PC-9 (cell line): ENCODE results near the gene MOV10L1.

Experiments
- EZH2 ChIP-seq: fragments of 200-600 bp; sonication (generic); IDR thresholded peaks from 2 replicates; pipeline ENCODE4 v1.8.0; 2017; ENCODE audit warnings: antibody characterized with exemption, low read depth
- TF ChIP-seq, protein P1 (sequence below): fragments of 200-600 bp; sonication (generic); conservative IDR thresholded peaks from 2 replicates; pipeline ENCODE4 v1.6.1; 2017; ENCODE audit warnings: mixed run types, antibody characterized with exemption, mild to moderate bottlenecking, moderate library complexity

DNA sequence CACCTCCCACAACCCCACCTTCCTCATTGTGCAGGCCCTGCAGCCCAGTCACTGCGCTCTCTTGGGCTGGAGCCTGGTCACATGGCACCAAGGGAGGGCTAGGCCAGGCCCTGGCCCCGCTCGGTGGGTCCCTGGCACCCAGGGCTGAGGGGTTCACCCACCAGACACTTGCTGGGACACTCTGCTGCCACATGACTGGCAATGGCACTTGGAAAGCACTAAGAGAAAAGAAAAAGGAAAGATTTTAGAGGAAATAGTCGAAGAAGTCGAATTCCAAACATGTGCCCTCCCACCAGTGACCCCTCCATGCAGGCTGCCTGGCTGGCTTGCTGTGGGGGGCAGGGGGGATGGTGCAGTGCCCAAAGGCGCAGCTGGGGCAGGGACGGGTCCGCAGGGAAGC lies 19.4 kb upstream of the MOV10L1 start:
- TF ChIP-seq, protein P1, sequence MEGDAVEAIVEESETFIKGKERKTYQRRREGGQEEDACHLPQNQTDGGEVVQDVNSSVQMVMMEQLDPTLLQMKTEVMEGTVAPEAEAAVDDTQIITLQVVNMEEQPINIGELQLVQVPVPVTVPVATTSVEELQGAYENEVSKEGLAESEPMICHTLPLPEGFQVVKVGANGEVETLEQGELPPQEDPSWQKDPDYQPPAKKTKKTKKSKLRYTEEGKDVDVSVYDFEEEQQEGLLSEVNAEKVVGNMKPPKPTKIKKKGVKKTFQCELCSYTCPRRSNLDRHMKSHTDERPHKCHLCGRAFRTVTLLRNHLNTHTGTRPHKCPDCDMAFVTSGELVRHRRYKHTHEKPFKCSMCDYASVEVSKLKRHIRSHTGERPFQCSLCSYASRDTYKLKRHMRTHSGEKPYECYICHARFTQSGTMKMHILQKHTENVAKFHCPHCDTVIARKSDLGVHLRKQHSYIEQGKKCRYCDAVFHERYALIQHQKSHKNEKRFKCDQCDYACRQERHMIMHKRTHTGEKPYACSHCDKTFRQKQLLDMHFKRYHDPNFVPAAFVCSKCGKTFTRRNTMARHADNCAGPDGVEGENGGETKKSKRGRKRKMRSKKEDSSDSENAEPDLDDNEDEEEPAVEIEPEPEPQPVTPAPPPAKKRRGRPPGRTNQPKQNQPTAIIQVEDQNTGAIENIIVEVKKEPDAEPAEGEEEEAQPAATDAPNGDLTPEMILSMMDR, result no peak
- no peak for TF ChIP-seq EZH2
